HepG2 (cell line): ENCODE data around the gene MRFAP1.

Experiments used
- GABPA ChIP-seq, 2 experiments: IDR thresholded peaks; 2 replicates each; pipeline ENCODE4 v1.6.1; 2011 to 2016; ENCODE audit warnings: low read depth in 2 of 2, low read length in 1 of 2, missing biosample characterization in 1 of 2, missing genetic modification characterization in 1 of 2
- HMG20B ChIP-seq: conservative IDR thresholded peaks from 2 replicates; pipeline ENCODE4 v1.6.1; 2016; ENCODE audit warnings: missing genetic modification reagents, missing compliant biosample characterization
- TCF7 ChIP-seq: sonication (generic); IDR thresholded peaks from 2 replicates; pipeline ENCODE4 v1.6.1; 2016; ENCODE audit warnings: antibody characterized with exemption, low read depth
- TCF7L2 ChIP-seq: IDR thresholded peaks from 2 replicates; pipeline ENCODE4 v1.6.1; 2011; ENCODE audit warnings: mild to moderate bottlenecking, low read depth, low read length, moderate library complexity
- TF ChIP-seq, protein P1 (sequence below): IDR thresholded peaks from 2 replicates; pipeline ENCODE4 v1.6.1; 2012; ENCODE audit warnings: low read length, improper control_type of control experiment
- TF ChIP-seq, protein P2 (sequence below): sonication (generic); formaldehyde crosslinking; IDR thresholded peaks from 2 replicates; pipeline ENCODE4 v1.9.0; 2022; ENCODE audit warnings: low read depth, missing genetic modification reagents

DNA sequence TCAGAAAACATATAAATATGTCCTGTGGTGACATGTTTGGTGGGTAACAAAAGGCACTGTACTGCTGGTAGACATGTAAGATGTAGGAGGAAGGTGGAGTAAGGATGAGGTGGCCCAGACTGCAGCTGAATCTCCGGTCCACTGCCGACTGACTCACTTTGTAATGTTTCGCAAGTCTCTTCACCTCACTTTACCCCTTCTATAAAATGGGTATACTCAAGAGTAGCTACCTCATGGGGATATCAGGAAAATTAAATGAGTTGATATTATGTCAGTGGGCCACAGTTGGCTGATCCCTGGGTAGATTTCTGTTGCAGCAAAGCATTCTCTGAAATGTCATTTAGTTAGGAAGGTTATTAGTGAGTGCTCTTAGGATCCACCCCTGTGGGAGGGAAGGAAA is 22.1 kb downstream of the MRFAP1 start:
- no peak for TF ChIP-seq GABPA (IDR thresholded peaks at IDR 0.05; ENCODE audit: low read depth, low read length)
- TF ChIP-seq GABPA (CRISPR knock-in tag; IDR thresholded peaks at IDR 0.05; ENCODE audit: low read depth), result no peak
- TF ChIP-seq TCF7L2, result no peak
- TF ChIP-seq HMG20B, result no peak
- TF ChIP-seq, protein P1, sequence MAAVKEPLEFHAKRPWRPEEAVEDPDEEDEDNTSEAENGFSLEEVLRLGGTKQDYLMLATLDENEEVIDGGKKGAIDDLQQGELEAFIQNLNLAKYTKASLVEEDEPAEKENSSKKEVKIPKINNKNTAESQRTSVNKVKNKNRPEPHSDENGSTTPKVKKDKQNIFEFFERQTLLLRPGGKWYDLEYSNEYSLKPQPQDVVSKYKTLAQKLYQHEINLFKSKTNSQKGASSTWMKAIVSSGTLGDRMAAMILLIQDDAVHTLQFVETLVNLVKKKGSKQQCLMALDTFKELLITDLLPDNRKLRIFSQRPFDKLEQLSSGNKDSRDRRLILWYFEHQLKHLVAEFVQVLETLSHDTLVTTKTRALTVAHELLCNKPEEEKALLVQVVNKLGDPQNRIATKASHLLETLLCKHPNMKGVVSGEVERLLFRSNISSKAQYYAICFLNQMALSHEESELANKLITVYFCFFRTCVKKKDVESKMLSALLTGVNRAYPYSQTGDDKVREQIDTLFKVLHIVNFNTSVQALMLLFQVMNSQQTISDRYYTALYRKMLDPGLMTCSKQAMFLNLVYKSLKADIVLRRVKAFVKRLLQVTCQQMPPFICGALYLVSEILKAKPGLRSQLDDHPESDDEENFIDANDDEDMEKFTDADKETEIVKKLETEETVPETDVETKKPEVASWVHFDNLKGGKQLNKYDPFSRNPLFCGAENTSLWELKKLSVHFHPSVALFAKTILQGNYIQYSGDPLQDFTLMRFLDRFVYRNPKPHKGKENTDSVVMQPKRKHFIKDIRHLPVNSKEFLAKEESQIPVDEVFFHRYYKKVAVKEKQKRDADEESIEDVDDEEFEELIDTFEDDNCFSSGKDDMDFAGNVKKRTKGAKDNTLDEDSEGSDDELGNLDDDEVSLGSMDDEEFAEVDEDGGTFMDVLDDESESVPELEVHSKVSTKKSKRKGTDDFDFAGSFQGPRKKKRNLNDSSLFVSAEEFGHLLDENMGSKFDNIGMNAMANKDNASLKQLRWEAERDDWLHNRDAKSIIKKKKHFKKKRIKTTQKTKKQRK, result no peak
- TF ChIP-seq, protein P2, sequence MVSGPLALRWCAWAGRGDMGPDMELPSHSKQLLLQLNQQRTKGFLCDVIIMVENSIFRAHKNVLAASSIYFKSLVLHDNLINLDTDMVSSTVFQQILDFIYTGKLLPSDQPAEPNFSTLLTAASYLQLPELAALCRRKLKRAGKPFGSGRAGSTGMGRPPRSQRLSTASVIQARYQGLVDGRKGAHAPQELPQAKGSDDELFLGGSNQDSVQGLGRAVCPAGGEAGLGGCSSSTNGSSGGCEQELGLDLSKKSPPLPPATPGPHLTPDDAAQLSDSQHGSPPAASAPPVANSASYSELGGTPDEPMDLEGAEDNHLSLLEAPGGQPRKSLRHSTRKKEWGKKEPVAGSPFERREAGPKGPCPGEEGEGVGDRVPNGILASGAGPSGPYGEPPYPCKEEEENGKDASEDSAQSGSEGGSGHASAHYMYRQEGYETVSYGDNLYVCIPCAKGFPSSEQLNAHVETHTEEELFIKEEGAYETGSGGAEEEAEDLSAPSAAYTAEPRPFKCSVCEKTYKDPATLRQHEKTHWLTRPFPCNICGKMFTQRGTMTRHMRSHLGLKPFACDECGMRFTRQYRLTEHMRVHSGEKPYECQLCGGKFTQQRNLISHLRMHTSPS (CRISPR knock-in tag), result no peak
- no peak for TF ChIP-seq TCF7
